Neuronal stem cell (in vitro differentiated cells): ENCODE results near the gene TCEAL1.
A peak's percentile ranks its signal among the peaks of the same experiment; 100 is the strongest.

Experiments used
- DNase-seq: peaks from one replicate; pipeline ENCODE4 v3.0.0-alpha.2; 2013; ENCODE audit warnings: low spot score
- H2AFZ ChIP-seq: one replicate; pipeline ENCODE4 v1.6.1; 2013; ENCODE audit warnings: mild to moderate bottlenecking, low read length, inconsistent platforms
- H2AK5ac ChIP-seq: 2 replicates; pipeline ENCODE4 v1.6.1; 2013; ENCODE audit warnings: low read depth, mild to moderate bottlenecking, inconsistent platforms, low read length, moderate library complexity, mixed read lengths
- H2BK120ac ChIP-seq: 2 replicates; pipeline ENCODE4 v1.6.1; 2013; ENCODE audit warnings: low read depth, mild to moderate bottlenecking, inconsistent platforms, low read length, moderate library complexity, mixed read lengths
- H2BK12ac ChIP-seq: one replicate; pipeline ENCODE4 v1.6.1; 2013; ENCODE audit warnings: low read length, inconsistent platforms
- H2BK15ac ChIP-seq: 2 replicates; pipeline ENCODE4 v1.6.1; 2013; ENCODE audit warnings: mild to moderate bottlenecking, low read length, inconsistent platforms, mixed read lengths
- H2BK5ac ChIP-seq: one replicate; pipeline ENCODE4 v1.6.1; 2013; ENCODE audit warnings: inconsistent platforms, mild to moderate bottlenecking, low read length, moderate library complexity
- H3K14ac ChIP-seq: one replicate; pipeline ENCODE4 v1.6.1; 2013; ENCODE audit warnings: low read length, inconsistent platforms
- H3K18ac ChIP-seq: 2 replicates; pipeline ENCODE4 v1.6.1; 2013; ENCODE audit warnings: low read length, inconsistent platforms
- H3K23ac ChIP-seq: 2 replicates; pipeline ENCODE4 v1.6.1; 2013; ENCODE audit warnings: low read depth, mild to moderate bottlenecking, mixed read lengths, low read length, inconsistent platforms; ENCODE audit not compliant: poor library complexity
- H3K27ac ChIP-seq: replicated peaks from 3 replicates; pipeline ENCODE4 v1.5.1; 2013; ENCODE audit warnings: low read length, inconsistent platforms
- H3K27me3 ChIP-seq, 3 experiments: 2 replicates each; pipeline ENCODE4 v1.6.1; 2013; ENCODE audit warnings: low read length in 3 of 3, mild to moderate bottlenecking in 2 of 3, inconsistent platforms in 1 of 3, low read depth in 1 of 3, mixed read lengths in 1 of 3, moderate library complexity in 1 of 3; ENCODE audit not compliant: control insufficient read depth in 3 of 3, insufficient read depth in 3 of 3
- H3K36me3 ChIP-seq, 2 donors: replicated peaks in 1 of 2; 2 replicates each; pipeline ENCODE4 v1.6.1; 2013; ENCODE audit warnings: low read length in 2 of 2; ENCODE audit not compliant: control insufficient read depth in 2 of 2, insufficient read depth in 2 of 2
- H3K4ac ChIP-seq: 2 replicates; pipeline ENCODE4 v1.6.1; 2013; ENCODE audit warnings: inconsistent platforms, mild to moderate bottlenecking, low read length, moderate library complexity
- H3K4me1 ChIP-seq, 2 donors: 1 replicate in 1 of 2; 2 replicates in 1 of 2; pipeline ENCODE4 v1.6.1; 2013; ENCODE audit warnings: low read length in 2 of 2, low read depth in 1 of 2; ENCODE audit not compliant: control insufficient read depth in 2 of 2, insufficient read depth in 1 of 2
- H3K4me2 ChIP-seq: one replicate; pipeline ENCODE4 v1.6.1; 2013; ENCODE audit warnings: mild to moderate bottlenecking, low read length, inconsistent platforms; ENCODE audit not compliant: insufficient read depth, poor library complexity, severe bottlenecking
- H3K4me3 ChIP-seq, 2 donors: 2 replicates each; pipeline ENCODE4 v1.5.1; 2013; ENCODE audit warnings: low read length in 2 of 2, mild to moderate bottlenecking in 2 of 2, inconsistent platforms in 1 of 2, moderate library complexity in 1 of 2
- H3K79me1 ChIP-seq: one replicate; pipeline ENCODE4 v1.6.1; 2013; ENCODE audit warnings: low read depth, mild to moderate bottlenecking, inconsistent platforms, low read length, moderate library complexity
- H3K9ac ChIP-seq: one replicate; pipeline ENCODE4 v1.6.1; 2013; ENCODE audit warnings: mild to moderate bottlenecking, low read depth, low read length, inconsistent platforms; ENCODE audit not compliant: poor library complexity
- H3K9me3 ChIP-seq, 2 donors: replicated peaks in 1 of 2; 2 replicates each; pipeline versions ENCODE3 to v1.6.1; 2013; ENCODE audit warnings: low read length in 2 of 2, mild to moderate bottlenecking in 2 of 2, inconsistent platforms in 1 of 2, low read depth in 1 of 2, mixed read lengths in 1 of 2, moderate library complexity in 1 of 2; ENCODE audit not compliant: control insufficient read depth in 2 of 2, insufficient read depth in 1 of 2
- H4K8ac ChIP-seq: one replicate; pipeline ENCODE4 v1.6.1; 2013; ENCODE audit warnings: low read depth, mild to moderate bottlenecking, inconsistent platforms, low read length, moderate library complexity
- H4K91ac ChIP-seq: one replicate; pipeline ENCODE4 v1.6.1; 2013; ENCODE audit warnings: low read length, low read depth, mild to moderate bottlenecking, inconsistent platforms; ENCODE audit not compliant: poor library complexity
- WGBS, 2 donors: extraction: QIAGEN DNeasy Blood & Tissue Kit; methylation state at CpG; one replicate each; pipeline ENCODE4 v1.1.7; 2013; ENCODE audit warnings: missing lambda C conversion rate in 2 of 2, mixed read lengths in 1 of 2; ENCODE audit not compliant: insufficient read length in 2 of 2, insufficient replicate concordance in 1 of 2; ENCODE audit errors: extremely low coverage in 2 of 2; 5-methylcytosine and 5-hydroxymethylcytosine counted together

Gene TCEAL1

GRCh38 chrX:103640401-103641155 is 11.8 kb downstream of the TCEAL1 start:
- Histone ChIP-seq H3K27ac (no peak overlapping the region), H3K4me1 (peaks cover 5 to 9% of the 10 kb centered on the region in 2 donors), H4K8ac (no peak overlapping the region), H3K4me2 (no peak overlapping the region), H2AK5ac (no peak overlapping the region), H2BK120ac (no peak overlapping the region), H3K79me1 (no peaks in the 10 kb centered on the region), H2BK15ac (no peak overlapping the region), H3K9me3 (no peaks in the 10 kb centered on the region), H3K23ac (no peak overlapping the region), H3K36me3 (no peaks in the 10 kb centered on the region), H3K4ac (no peak overlapping the region), H2AFZ (peak overlapping the region; percentile 29), H3K9ac (no peak overlapping the region), H3K4me3 (no peak overlapping the region), H4K91ac (no peak overlapping the region), H2BK5ac (no peak overlapping the region), H3K14ac (no peak overlapping the region), H2BK12ac (no peak overlapping the region), H3K27me3 (peaks cover 0 to 5% (median 0%) of the 10 kb centered on the region in 3 experiments), H3K18ac (no peak overlapping the region)
- no CpG with 5 or more reads among the region's 4 CpGs for WGBS, 2 donors
- no peak for DNase-seq

DNA sequence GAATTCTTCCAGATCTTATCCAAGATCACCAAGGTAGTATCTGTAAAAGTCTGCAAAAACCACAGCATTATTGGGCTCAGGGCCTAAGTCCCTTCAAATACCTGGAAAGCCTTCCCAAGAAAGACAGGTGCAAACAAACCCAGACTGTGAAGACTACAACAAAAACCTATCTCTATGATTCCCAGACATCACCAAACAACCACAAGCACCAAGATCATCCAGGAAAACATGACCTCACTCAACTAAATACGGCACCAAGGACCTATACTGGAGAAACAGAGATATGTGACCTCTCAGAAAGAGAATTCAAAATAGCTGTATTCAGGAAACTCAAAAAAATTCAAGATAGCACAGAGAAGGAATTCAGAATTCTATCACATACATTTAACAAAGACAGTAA is 15.3 kb downstream of the TCEAL1 start:
- peaks cover 0 to 2% of the 10 kb centered on the region in 2 donors for H3K4me1 ChIP-seq
- no peak overlapping the region for H2AFZ ChIP-seq
- no peak overlapping the region for H2AK5ac ChIP-seq
- H3K4ac ChIP-seq = no peak overlapping the region
- H4K91ac ChIP-seq = no peak overlapping the region
- no peak overlapping the region for H3K4me2 ChIP-seq
- no peak overlapping the region for H2BK5ac ChIP-seq
- H3K79me1 ChIP-seq = no peaks in the 10 kb centered on the region
- H3K23ac ChIP-seq = no peak overlapping the region
- WGBS, 2 donors = no CpG with 5 or more reads among the region's 1 CpG
- H2BK15ac ChIP-seq = no peak overlapping the region
- no peak overlapping the region for H2BK12ac ChIP-seq
- no peak overlapping the region for H3K14ac ChIP-seq
- H3K27me3 ChIP-seq = peaks cover 0 to 5% (median 0%) of the 10 kb centered on the region in 3 experiments
- H4K8ac ChIP-seq = no peak overlapping the region
- no peaks in the 10 kb centered on the region for H3K9me3 ChIP-seq
- no peak overlapping the region for H3K18ac ChIP-seq
- H3K36me3 ChIP-seq = no peaks in the 10 kb centered on the region
- H2BK120ac ChIP-seq = no peak overlapping the region
- no peak overlapping the region for H3K4me3 ChIP-seq
- DNase-seq = no peak
- H3K9ac ChIP-seq = no peak overlapping the region
- no peak overlapping the region for H3K27ac ChIP-seq

DNA sequence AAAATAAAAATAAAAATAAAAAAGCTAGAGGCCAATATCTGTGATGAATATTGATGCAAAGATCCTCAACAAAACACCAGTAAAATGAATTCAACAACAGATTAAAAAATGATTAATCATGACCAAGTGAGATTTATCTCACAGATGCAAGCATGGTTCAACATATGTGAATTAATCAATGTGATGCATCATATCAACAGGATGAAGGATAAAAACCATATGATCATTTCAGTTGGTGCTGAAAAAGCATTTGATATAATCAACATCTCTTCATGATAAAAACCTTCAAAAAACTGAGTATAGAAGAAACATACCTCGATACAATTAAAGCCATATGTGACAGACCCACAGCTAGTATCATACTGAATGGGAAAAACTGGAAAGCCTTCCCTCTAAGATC is 18.9 kb downstream of the TCEAL1 start:
- Histone ChIP-seq H3K4me1 (no peaks in the 10 kb centered on the region), H3K27ac (no peak overlapping the region), H2BK15ac (no peak overlapping the region), H4K8ac (no peak overlapping the region), H4K91ac (no peak overlapping the region), H3K27me3 (peaks cover 0 to 2% (median 0%) of the 10 kb centered on the region in 3 experiments), H3K18ac (no peak overlapping the region), H3K9me3 (no peaks in the 10 kb centered on the region), H3K4ac (no peak overlapping the region), H3K79me1 (no peaks in the 10 kb centered on the region), H3K36me3 (no peaks in the 10 kb centered on the region), H2AFZ (no peak overlapping the region), H3K23ac (no peak overlapping the region), H3K9ac (no peak overlapping the region), H3K14ac (no peak overlapping the region), H2BK120ac (no peak overlapping the region), H3K4me2 (no peak overlapping the region), H2AK5ac (no peak overlapping the region), H3K4me3 (no peak overlapping the region), H2BK5ac (no peak overlapping the region), H2BK12ac (no peak overlapping the region)
- DNase-seq = no peak
- no CpG with 5 or more reads among the region's 1 CpG for WGBS, 2 donors

DNA sequence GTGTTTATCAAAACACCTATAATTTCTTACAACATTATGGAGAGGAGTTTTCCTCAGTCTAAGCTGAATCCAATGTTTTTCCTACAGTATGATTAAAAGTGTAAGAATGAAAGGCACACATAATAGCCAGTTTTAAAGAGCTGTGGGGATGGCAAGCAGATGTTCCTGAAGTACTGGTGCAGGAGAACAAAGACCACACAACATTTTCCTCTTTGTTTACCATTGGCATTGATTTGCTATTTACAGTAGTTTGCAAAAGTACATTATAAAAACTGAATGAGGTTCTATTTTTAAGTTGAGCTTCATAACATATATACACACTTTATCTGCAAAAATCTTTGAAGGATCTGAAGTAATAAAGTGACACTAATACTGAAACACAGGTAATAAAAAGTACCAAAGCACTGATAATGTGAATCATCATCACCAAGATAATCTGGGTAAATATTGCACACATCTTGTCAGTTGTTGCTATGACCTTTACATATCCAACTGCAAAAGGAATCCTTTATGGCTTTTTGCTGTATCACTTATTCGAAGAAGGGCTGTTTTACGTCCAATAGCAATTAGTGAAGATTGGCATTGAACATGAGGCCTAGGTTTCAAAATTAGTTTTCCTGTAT is 22.5 kb downstream of the TCEAL1 start:
- Histone ChIP-seq H2AK5ac (no peak overlapping the region), H3K9ac (no peak overlapping the region), H4K91ac (no peak overlapping the region), H2BK15ac (no peak overlapping the region), H3K4me3 (no peak overlapping the region), H3K9me3 (no peaks in the 10 kb centered on the region), H3K18ac (no peak overlapping the region), H3K14ac (no peak overlapping the region), H2AFZ (no peak overlapping the region), H4K8ac (no peak overlapping the region), H3K79me1 (no peaks in the 10 kb centered on the region), H2BK12ac (no peak overlapping the region), H3K4me2 (no peak overlapping the region), H3K27ac (no peak overlapping the region), H3K27me3 (no peaks in the 10 kb centered on the region), H3K4me1 (no peaks in the 10 kb centered on the region), H2BK120ac (no peak overlapping the region), H2BK5ac (no peak overlapping the region), H3K36me3 (no peaks in the 10 kb centered on the region), H3K23ac (no peak overlapping the region), H3K4ac (no peak overlapping the region)
- WGBS, 2 donors = no CpG with 5 or more reads among the region's 2 CpGs
- DNase-seq = no peak
